HG03196 (cell line): ENCODE data around the gene MRPL44.

Experiments
- ATAC-seq: cut with Tn5 transposase; IDR thresholded peaks from one replicate; pipeline ENCODE4 v1.9.1; 2021; ENCODE audit not compliant: unreplicated experiment

The MRPL44 gene

DNA sequence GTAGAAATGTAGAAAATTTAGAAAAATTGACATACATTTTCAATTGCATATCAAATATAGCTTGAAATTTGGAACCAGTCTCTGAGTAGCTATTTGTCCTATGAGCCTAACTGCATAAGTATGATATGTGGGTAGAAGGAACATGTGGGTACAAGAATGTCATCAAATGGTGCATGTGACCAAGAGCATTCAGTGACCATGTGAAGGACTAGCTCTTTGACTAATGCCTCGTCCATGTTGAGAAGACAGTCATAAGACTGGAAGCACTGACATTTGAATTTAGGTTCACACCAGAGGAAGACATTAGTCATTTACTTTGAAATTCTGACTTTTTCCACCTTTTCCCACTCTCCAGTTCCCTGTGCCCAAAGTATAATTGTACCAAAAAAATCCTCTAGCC is 12.6 kb downstream of the MRPL44 start:
- ATAC-seq, result peak; percentile 24

DNA sequence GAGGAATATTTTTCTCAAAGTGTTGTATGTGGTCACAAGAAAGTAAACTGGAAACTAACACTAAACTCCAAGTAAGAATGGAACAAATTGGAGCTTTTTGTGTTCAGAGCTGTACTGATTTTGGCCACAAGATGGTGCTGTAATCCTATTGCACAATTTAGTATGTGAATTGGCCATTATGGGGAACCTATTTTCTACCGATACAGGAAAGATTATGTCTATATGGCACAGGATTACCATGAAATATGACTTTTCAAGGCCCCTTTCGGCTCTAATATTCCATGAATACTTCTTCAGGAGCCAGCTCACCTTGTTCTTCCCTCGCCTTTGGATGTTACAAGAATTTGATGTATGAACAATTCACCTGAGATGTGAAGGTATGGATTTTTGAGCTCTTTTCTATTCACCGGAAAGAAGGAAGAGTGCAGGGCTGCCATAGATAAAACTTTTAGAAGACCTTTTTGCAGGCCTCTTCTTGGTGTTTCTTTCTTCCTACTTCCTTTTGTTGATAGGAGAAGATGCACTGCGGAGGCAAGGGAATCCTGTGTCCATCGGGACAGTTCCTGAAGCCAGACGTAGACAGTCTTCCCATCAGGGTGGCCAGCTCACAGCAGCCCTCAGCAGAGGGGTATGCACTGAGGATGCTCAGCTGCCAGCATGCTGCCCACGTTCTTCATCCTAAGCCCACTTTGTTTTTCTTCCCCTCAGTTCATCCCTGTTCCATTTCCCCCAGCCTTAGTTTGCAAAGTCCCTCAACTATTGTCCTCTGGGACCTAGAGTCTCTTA is 13.3 kb downstream of the MRPL44 start:
- ATAC-seq, result peak; percentile 87

DNA sequence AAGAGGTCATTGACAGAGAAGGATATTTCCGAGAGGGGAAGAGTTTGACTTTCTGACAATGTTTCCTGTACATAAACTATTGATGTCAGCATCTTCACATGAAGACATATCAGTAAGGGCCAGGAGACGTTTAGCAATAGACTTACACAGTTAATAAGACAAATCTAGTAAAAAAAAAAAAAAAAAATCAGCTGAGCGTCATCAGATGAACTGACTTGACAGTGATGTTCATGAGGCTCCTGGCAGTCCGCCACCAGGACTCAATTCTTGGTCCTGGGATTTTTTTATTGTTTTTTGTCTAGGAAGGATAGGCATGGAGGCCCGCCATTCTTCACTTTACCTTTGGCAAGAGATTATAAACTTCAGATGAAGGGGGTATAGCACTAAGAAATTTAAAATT is 14.5 kb downstream of the MRPL44 start:
- ATAC-seq, result no peak

DNA sequence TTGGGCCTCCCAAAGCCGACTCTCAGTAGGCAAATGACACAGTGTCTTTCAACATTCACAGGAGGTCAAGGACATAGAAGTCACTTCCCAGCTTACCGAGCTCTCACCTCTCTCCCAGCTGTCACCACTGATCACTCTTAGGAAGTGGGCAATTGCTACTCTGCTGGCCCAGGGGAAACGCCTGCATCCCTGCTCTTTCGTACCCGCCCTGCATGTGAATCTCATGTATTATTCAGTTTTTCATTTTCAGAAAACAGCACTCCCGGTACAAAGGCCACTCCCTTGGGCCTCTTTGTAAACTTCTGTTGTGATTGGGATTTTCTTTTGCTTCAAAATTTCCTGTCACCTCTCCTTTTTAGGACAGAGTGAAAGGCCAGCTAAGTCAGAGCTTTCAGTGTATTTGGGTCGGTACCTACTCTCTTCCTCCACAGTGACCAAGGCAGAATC is 15.4 kb downstream of the MRPL44 start:
- no peak for ATAC-seq

DNA sequence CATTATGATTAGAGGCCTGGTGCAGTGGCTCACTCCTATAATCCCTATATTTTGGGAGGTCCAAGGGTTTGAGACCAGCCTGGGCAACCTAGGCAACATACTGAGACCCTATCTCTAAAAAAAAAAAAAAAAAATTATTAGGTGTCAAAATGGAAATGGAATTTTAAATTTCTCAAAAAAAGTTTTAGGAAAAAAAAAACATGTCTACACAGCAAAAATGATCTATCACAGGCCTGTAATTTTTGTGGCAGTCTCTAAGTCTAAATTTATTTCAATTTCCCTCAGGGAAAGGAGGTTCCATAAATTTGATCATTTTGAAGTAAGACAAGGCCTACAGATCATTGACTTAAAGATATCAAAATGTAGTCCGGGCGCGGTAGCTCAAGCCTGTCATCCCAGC is 16.3 kb downstream of the MRPL44 start:
- no peak for ATAC-seq

GRCh38 chr2:223976635-223977226 is 19.5 kb downstream of the MRPL44 start:
- no peak for ATAC-seq

DNA sequence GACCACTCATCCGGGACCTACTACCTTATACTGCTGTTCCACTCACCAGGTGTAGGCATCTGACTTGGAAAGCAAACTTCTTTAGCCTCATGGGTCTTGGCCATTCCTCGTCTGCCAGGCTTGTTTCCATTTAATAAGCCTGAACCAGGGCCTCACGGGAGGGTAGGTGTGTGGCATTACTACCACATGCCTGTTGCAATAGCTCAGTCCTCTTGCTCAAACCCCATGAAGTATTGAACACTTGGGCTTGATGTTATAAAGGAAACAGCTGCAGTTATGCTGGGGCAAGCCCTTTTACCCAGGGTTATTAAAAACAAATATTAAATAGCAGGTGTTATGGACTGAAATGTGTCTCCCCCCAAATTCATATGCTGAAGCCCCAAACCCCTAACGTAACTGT is 21.2 kb downstream of the MRPL44 start:
- no peak for ATAC-seq

- no peak for ATAC-seq
These were observed 22.6 kb downstream of the MRPL44 start for GRCh38 chr2:223979730-223980396.

- no peak for ATAC-seq
These were observed 23.1 kb downstream of the MRPL44 start for GRCh38 chr2:223980397-223980735.

GRCh38 chr2:223980803-223981202 is 23.5 kb downstream of the MRPL44 start:
- no peak for ATAC-seq

GRCh38 chr2:223981241-223981640 is 24.0 kb downstream of the MRPL44 start:
- no peak for ATAC-seq

DNA sequence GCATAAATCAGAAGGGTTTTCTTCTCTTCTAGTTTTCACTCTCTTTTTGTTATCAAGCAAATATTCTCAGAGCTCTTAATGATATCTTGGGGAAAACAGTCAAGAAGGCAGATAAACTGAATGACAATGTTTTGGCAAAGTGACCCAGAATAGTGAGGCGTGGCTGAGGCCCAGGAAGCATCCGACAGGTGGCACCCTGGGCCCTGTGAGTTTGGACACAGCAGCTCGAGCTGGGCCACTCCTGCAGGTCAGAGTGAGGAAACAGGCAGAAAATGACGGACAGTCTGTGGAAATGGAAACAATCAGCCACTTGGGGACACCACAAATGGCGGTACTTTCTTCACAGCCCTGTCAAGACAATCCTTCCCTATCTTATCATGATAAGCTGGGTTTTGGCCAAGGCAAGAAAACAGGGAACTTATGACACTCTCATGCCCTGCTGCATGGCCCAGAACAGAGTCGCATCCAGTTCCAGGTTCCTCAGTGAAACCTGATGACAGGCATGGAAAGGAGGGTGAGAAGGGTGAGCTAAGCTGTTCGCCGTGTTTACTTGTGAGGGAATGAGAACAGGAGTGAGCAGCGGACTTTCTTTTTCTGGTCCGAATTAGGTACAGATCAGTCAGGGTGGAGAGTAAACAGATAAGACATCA is 32.1 kb downstream of the MRPL44 start:
- ATAC-seq, result no peak

DNA sequence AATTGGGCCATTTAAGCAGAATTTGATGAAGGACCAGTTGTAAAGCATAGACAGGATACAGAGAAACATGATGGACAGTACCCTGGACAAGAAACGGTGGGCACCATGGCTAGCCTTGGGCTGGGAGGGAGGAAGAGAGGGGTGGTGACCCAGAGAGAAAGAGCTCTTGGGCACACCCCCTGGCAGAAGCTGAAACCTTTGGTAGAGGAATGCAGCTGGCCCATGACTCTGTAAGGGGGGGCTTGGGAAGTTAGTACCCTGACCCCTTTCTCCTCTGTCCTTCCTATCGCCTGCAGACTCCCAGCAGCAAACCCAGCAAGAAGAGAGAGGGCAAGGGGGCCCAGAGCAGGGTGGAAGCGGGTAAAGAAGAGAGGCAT is 32.6 kb downstream of the MRPL44 start:
- no peak for ATAC-seq

DNA sequence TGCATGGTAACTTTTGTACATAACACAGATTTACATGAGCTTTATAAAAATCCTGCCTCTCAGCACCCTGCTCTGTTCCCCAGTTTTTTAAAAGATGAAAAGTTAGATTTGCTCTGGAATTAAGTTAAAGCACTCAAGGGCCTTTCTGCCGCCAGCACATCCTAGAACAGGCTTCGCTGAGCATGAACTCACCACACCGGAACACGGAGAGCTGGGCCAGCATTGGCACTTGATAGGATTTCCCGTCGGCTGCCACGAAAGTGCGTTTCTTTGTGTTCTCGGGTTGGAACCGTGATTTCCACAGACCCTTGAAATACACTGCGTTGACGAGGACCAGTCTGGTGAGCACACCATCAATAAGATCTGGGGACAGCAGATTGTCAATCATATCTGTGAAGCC is 34.3 kb downstream of the MRPL44 start:
- no peak for ATAC-seq

DNA sequence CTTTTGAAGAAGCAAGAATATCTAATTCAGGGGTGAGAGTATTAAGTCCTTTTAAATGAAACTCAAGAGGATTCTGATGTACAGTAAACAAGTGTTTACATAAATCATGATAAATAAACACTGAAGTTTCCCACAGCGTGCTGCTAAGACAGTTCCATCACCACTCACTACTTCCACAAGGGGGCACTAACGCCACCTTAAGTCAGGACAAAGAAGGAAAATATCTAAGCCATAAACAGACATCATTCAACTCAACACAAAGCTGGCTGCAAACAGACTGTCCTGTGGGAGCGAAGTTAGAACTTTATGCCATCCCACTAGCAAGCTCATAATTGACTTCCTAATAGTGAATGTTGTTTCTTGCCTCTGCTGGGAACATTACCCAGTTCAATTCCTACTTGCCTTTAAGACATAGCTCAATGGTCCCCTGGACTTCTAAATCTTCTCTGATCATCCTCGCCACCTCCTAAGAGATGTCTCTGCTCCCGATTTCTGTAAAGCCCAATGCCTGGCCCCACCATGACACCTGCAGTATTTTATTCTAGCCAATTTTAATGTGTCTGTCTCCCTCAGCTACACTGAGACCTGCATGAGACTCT is 36.5 kb downstream of the MRPL44 start:
- peak; percentile 63 for ATAC-seq

- ATAC-seq, result no peak
These were observed 37.4 kb downstream of the MRPL44 start for GRCh38 chr2:223994562-223995162.

- ATAC-seq, result no peak
These were observed 38.3 kb downstream of the MRPL44 start for GRCh38 chr2:223995569-223995968.

GRCh38 chr2:223996391-223996790 is 39.1 kb downstream of the MRPL44 start:
- ATAC-seq, result no peak

DNA sequence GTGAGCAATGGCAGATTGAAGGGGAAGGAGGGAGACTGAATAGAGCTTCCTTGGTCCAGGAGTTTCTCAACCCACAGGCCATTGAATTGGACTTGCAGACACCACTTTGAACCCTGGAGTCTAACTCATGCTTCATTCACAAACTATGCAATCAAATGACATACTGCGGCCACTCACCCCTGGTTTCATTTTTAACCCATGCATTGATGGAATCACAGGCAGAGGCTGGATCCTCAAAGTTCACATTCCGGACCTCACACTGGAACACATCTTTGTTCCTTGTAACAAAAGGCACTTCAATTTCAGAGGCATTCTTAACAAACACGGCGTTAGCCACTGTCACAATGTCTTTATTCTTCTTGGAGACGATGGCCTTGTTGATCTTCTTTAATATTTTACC is 40.7 kb downstream of the MRPL44 start:
- ATAC-seq, result no peak

GRCh38 chr2:223998948-223999347 is 41.7 kb downstream of the MRPL44 start:
- no peak for ATAC-seq

- ATAC-seq, result no peak
These were observed 42.6 kb downstream of the MRPL44 start for GRCh38 chr2:223999862-224000261.
